K562 (cell line): ENCODE measurements around the gene KCNK18. TPM values are rescaled to one million over a fixed set of nuclear protein-coding genes. Genes with fewer than 3 reads are reported as not detected.

Experiments used
- ATAC-seq: fragments of 200-7000 bp; cut with Tn5 transposase; 3 replicates; pipeline ENCODE4 v1.9.1; 2020; ENCODE audit warnings: moderate library complexity
- BruUV-seq: library from RNA; stranded (reverse); fragments of 400-500 nt; replicated peaks from 2 replicates; lab custom pipeline; 2021; lab: Mats Ljungman, UMichigan
- CTCF ChIA-PET: fragments of 300-600 bp; formaldehyde crosslinking; extraction: SDS; loops from one replicate; lab custom pipeline; 2021; ENCODE audit warnings: low intra/inter-chr PET ratio; lab: Yijun Ruan, JAX
- POLR2A ChIA-PET: fragments of 300-600, 350-650 bp; sonication (Branson Sonifier 250); formaldehyde crosslinking; extraction: SDS; loops from one replicate; lab custom pipeline; 2021; ENCODE audit warnings: antibody characterized with exemption, inconsistent platforms; lab: Yijun Ruan, JAX
- DNase-seq, 4 experiments: peaks; one replicate each; pipeline versions ENCODE4 v3.0.0 to v3.0.0-alpha.2; 2011 to 2018; ENCODE audit warnings: low spot score in 3 of 4, mixed read lengths in 3 of 4; ENCODE audit errors: extremely low read depth in 1 of 4
- FAIRE-seq: peaks from 2 replicates; lab custom pipeline; 2011; peaks lifted over from hg19 to GRCh38; lab: Jason Lieb, UNC
- H2AFZ ChIP-seq: 2 replicates; pipeline ENCODE4 v1.6.0; 2011; ENCODE audit warnings: low read depth, low read length, control low read depth, inconsistent platforms
- H3K27ac ChIP-seq: fragments of 200-600 bp; 3 replicates; pipeline ENCODE4 v1.8.0; 2011; ENCODE audit warnings: low read depth, mild to moderate bottlenecking, control low read depth, inconsistent platforms, low read length, moderate library complexity, mixed read lengths; ENCODE audit errors: extremely low read depth
- H3K27me3 ChIP-seq, 2 experiments: fragments of 300-600 bp in 1 of 2; 2 replicates in 1 of 2; 3 replicates in 1 of 2; pipeline versions ENCODE4 v1.6.0 to v1.8.0; 2011; ENCODE audit warnings: inconsistent platforms in 2 of 2, low read length in 2 of 2, mild to moderate bottlenecking in 1 of 2, mixed read lengths in 1 of 2, moderate library complexity in 1 of 2; ENCODE audit not compliant: control insufficient read depth in 2 of 2, insufficient read depth in 2 of 2
- H3K36me3 ChIP-seq: fragments of 300-600 bp; 3 replicates; pipeline ENCODE4 v1.8.0; 2011; ENCODE audit warnings: mild to moderate bottlenecking, low read length, inconsistent platforms; ENCODE audit not compliant: control insufficient read depth, insufficient read depth
- H3K4me1 ChIP-seq, 2 experiments: fragments of 200-600 bp in 1 of 2; replicated peaks in 1 of 2; 2 replicates in 1 of 2; 3 replicates in 1 of 2; pipeline versions ENCODE4 v1.5.1 to v1.8.0; 2011; ENCODE audit warnings: inconsistent platforms in 2 of 2, low read length in 2 of 2, mild to moderate bottlenecking in 1 of 2, mixed read lengths in 1 of 2, moderate library complexity in 1 of 2; ENCODE audit not compliant: control insufficient read depth in 2 of 2, insufficient read depth in 2 of 2
- H3K4me2 ChIP-seq: 2 replicates; pipeline ENCODE4 v1.6.1; 2011; ENCODE audit warnings: low read length, control low read depth, inconsistent platforms, mixed read lengths; ENCODE audit not compliant: insufficient read depth
- H3K4me3 ChIP-seq: fragments of 200-600 bp; sonication (generic), shearing (Covaris generic); 2 replicates; pipeline ENCODE4 v1.5.1; 2016; ENCODE audit warnings: control low read depth, inconsistent platforms
- H3K79me2 ChIP-seq: fragments of 200-600 bp; 3 replicates; pipeline ENCODE4 v1.8.0; 2011; ENCODE audit warnings: low read length, inconsistent platforms; ENCODE audit not compliant: control insufficient read depth, insufficient read depth
- H3K9ac ChIP-seq, 2 experiments: 2 replicates each; pipeline versions ENCODE4 v1.6.0 to v1.6.1; 2011; ENCODE audit warnings: low read depth in 2 of 2, low read length in 2 of 2, control low read depth in 1 of 2, inconsistent platforms in 1 of 2, mild to moderate bottlenecking in 1 of 2, mixed read lengths in 1 of 2; ENCODE audit not compliant: insufficient read depth in 1 of 2
- H3K9me1 ChIP-seq: one replicate; pipeline ENCODE4 v1.6.0; 2011; ENCODE audit warnings: inconsistent platforms, mild to moderate bottlenecking, low read length, moderate library complexity; ENCODE audit not compliant: control insufficient read depth, insufficient read depth
- H3K9me3 ChIP-seq: replicated peaks from 2 replicates; pipeline ENCODE4 v1.5.1; 2011; ENCODE audit warnings: low read depth, low read length, inconsistent platforms; ENCODE audit not compliant: control insufficient read depth, insufficient read depth
- H4K20me1 ChIP-seq: replicated peaks from 2 replicates; pipeline ENCODE4 v1.6.1; 2011; ENCODE audit warnings: low read length, inconsistent platforms, mixed read lengths; ENCODE audit not compliant: control insufficient read depth, insufficient read depth
- CBFB ChIP-seq: sonication (generic); formaldehyde crosslinking; IDR thresholded peaks from 2 replicates; pipeline ENCODE4 v1.4.0; 2020; ENCODE audit warnings: mild to moderate bottlenecking, missing genetic modification reagents
- DACH1 ChIP-seq: fragments of 450-650 bp; IDR thresholded peaks from 2 replicates; pipeline ENCODE4 v1.6.1; 2018; ENCODE audit not compliant: partially characterized antibody
- E2F4 ChIP-seq: sonication (generic); formaldehyde crosslinking; IDR thresholded peaks from 2 replicates; pipeline ENCODE4 v1.8.0; 2022; ENCODE audit warnings: mild to moderate bottlenecking, low read depth, missing genetic modification reagents
- HMG20B ChIP-seq: fragments of 250-450 bp; sonication (Bioruptor Pico); IDR thresholded peaks from 2 replicates; pipeline ENCODE4 v1.5.0; 2021; ENCODE audit warnings: mild to moderate bottlenecking
- KHSRP ChIP-seq: fragments of 450-650 bp; IDR thresholded peaks from 2 replicates; pipeline ENCODE4 v1.6.1; 2017
- SREBF1 ChIP-seq: fragments of 150-350 bp; IDR thresholded peaks from 2 replicates; pipeline ENCODE4 v1.6.1; 2014; ENCODE audit warnings: antibody characterized with exemption, low read depth, low read length, borderline replicate concordance
- ZBTB40 ChIP-seq, 2 experiments: fragments of 450-650 bp in 1 of 2; sonication (generic) in 1 of 2; formaldehyde crosslinking in 1 of 2; IDR thresholded peaks; 2 replicates each; pipeline versions ENCODE4 v1.7.1 to v1.9.0; 2016 to 2022; ENCODE audit warnings: inconsistent platforms in 1 of 2, mild to moderate bottlenecking in 1 of 2, missing genetic modification reagents in 1 of 2
- ZC3H8 ChIP-seq: fragments of 450-650 bp; IDR thresholded peaks from 2 replicates; pipeline ENCODE4 v1.6.1; 2017
- ZNF197 ChIP-seq: fragments of 200-800 bp; sonication (Bioruptor generic); IDR thresholded peaks from 2 replicates; pipeline ENCODE4 v1.6.1; 2016; ENCODE audit warnings: low read depth, missing genetic modification characterization, missing compliant biosample characterization
- WGBS: fragments of 100-300 bp; shearing (Covaris generic); methylation state at CpG from one replicate; pipeline ENCODE4 v1.1.6; 2016; ENCODE audit warnings: low coverage, mixed read lengths; ENCODE audit not compliant: insufficient coverage; ENCODE audit errors: missing lambda C conversion rate; 5-methylcytosine and 5-hydroxymethylcytosine counted together
- in situ Hi-C: fragments of 300-500 bp; cut with MboI; formaldehyde crosslinking; loops from 4 replicates; pipeline ENCODE4 v1.15.0; 2018; ENCODE audit warnings: inconsistent platforms, mixed read lengths
- intact Hi-C: fragments of 100-400 bp; cut with micrococcal nuclease; formaldehyde crosslinking; loops from 2 replicates; pipeline ENCODE4 v1.14.2; 2022
- polyA plus RNA-seq, 8 experiments: library from polyadenylated mRNA; depleted of rRNA in 4 of 8; stranded (reverse) in 5 of 8; unstranded in 3 of 8; fragments of >200 nt; fragmentation: Nextera tagmentation in 2 of 8; fragmentation: Illumina TruSeq in 1 of 8; extraction: Ambion mirVana in 2 of 8; extraction: Trizol in 1 of 8; gene quantifications; 2 replicates each; pipeline versions ENCODE4 v1.2.1 to v1.2.3, GENCODE V29; 2011 to 2014; ENCODE audit warnings: inconsistent platforms in 1 of 8, missing spikeins in 1 of 8
- total RNA-seq, 7 experiments: library from RNA; depleted of rRNA in 6 of 7; stranded (reverse); fragments of >200 nt in 6 of 7; fragmentation: Illumina TruSeq in 2 of 7; extraction: Trizol in 2 of 7; gene quantifications; 2 replicates each; pipeline versions ENCODE4 v1.2.1 to v1.2.3, GENCODE V29; 2011 to 2021; ENCODE audit warnings: low replicate concordance in 1 of 7

Gene KCNK18
- total and polyA plus RNA-seq, 9 of the 15 experiments (the other 6 are each of a cell fraction or from before 2014, with no cell fraction given): not detected

GRCh38 chr10:117159390-117159789 lies 37.9 kb upstream of the KCNK18 start:
- H3K9me3 ChIP-seq: no peaks in the 10 kb centered on the region
- intact Hi-C loops (no loop called here), in situ Hi-C loops (loop anchor here (25.0 kb wide), 1 partner anchor 697 kb away; no protein-coding TSS in a partner anchor)
- no peaks in the 10 kb centered on the region for H3K36me3 ChIP-seq
- BruUV-seq: no TSS peak
- no peak overlapping the region for H3K9ac ChIP-seq
- no peaks in the 10 kb centered on the region for H3K9me1 ChIP-seq
- peaks cover 0 to 10% of the 10 kb centered on the region in 2 experiments; a peak in 2 of 5 replicates for H3K4me1 ChIP-seq
- no peak for DNase-seq
- H3K27me3 ChIP-seq: peaks cover 17 to 40% of the 10 kb centered on the region in 2 experiments
- ChIA-PET POLR2A (interaction anchor here (0.6 kb wide), 1 partner anchor 25 kb away, joined by 3 read pairs; no protein-coding TSS in a partner anchor), CTCF (no interaction called here)
- H3K79me2 ChIP-seq: no peaks in the 10 kb centered on the region
- no peaks in the 10 kb centered on the region for H4K20me1 ChIP-seq
- no peak for FAIRE-seq
- TF ChIP-seq SREBF1: no peak
- TF ChIP-seq KHSRP: no peak
- no peak for TF ChIP-seq E2F4
- no peak for TF ChIP-seq ZC3H8
- TF ChIP-seq CBFB (CRISPR knock-in tag): no peak
- TF ChIP-seq ZNF197 (CRISPR knock-in tag): no peak
- TF ChIP-seq ZBTB40 (IDR thresholded peaks at IDR 0.05): no peak
- TF ChIP-seq ZBTB40 (CRISPR knock-in tag; IDR thresholded peaks at IDR 0.05): no peak
- TF ChIP-seq HMG20B (CRISPR knock-in tag): no peak
- TF ChIP-seq DACH1: no peak
- no peak for ATAC-seq
- no peak overlapping the region for H3K4me2 ChIP-seq
- 1% methylated on average over 5 of the region's 6 CpGs for WGBS
- no peak overlapping the region for H3K27ac ChIP-seq
- no peak overlapping the region for H3K4me3 ChIP-seq
- no peak overlapping the region for H2AFZ ChIP-seq
